ENCODE data around the gene AMZ2. TPM values are rescaled to one million over a fixed set of nuclear protein-coding genes. Genes with fewer than 3 reads are reported as not detected.

Gene AMZ2
- total and polyA plus RNA-seq, 4 donors, result 11.6 to 19.6 (median 17.3) TPM

DNA sequence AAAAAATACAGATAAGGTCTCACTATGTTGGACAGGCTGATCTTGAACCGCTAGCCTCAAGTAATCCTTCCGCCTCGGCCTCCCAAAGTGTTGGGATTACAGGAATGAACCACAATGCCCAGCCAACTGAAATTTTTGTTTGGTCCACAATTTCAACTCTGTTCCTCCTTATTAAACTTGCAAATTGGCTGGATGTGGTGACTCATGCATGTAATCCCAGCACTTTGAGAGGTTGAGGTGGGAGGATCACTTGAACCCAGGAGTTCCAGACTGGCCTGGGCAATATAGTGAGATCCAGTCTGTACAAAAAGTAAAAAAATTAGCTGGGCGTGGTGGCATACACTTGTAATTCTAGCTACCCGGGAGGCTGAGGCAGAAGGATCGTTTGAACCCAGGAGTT lies 56.9 kb downstream of the AMZ2 start:
- WGBS, result 96% methylated on average over 6 of the region's 6 CpGs
- Histone ChIP-seq H3K27me3 (ENCODE audit: control insufficient read depth in 4 of 4, insufficient read depth in 4 of 4, low read length in 3 of 4) (no peaks in the 10 kb centered on the region), H3K27ac (ENCODE audit: low read depth in 1 of 2, low read length in 2 of 2) (no peak overlapping the region), H3K36me3 (ENCODE audit: control insufficient read depth in 4 of 4, insufficient read depth in 3 of 4, low read depth in 1 of 4, low read length in 3 of 4) (no peaks in the 10 kb centered on the region), H3K9ac (ENCODE audit: low read depth in 1 of 2, low read length in 2 of 2) (no peak overlapping the region), H3K4me3 (ENCODE audit: low read depth in 1 of 3, low read length in 3 of 3) (no peak overlapping the region), H3K9me3 (ENCODE audit: control insufficient read depth in 4 of 4, low read length in 3 of 4) (no peaks in the 10 kb centered on the region), H3K4me1 (ENCODE audit: control insufficient read depth in 4 of 4, insufficient read depth in 4 of 4, low read length in 3 of 4) (no peaks in the 10 kb centered on the region)
- no peak for DNase-seq (ENCODE audit: low spot score)
- TF ChIP-seq, protein P1, sequence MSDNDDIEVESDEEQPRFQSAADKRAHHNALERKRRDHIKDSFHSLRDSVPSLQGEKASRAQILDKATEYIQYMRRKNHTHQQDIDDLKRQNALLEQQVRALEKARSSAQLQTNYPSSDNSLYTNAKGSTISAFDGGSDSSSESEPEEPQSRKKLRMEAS (IDR thresholded peaks at IDR 0.05), result no peak
- TF ChIP-seq RXRA (IDR thresholded peaks at IDR 0.05) (no peak), EGR1 (IDR thresholded peaks at IDR 0.05; ENCODE audit: low read depth in 2 of 2) (no peak), TAF1 (conservative IDR thresholded peaks at IDR 0.05) (no peak), YY1 (IDR thresholded peaks at IDR 0.05) (no peak), GABPA (IDR thresholded peaks at IDR 0.05 in 1 of 2, conservative IDR thresholded peaks at IDR 0.05 in 1 of 2) (no peak), FOXA1 (IDR thresholded peaks at IDR 0.05) (no peak), HNF4A (conservative IDR thresholded peaks at IDR 0.05) (no peak), RAD21 (IDR thresholded peaks at IDR 0.05) (no peak), SP1 (IDR thresholded peaks at IDR 0.05) (no peak), HNF4G (IDR thresholded peaks at IDR 0.05) (no peak), NR2F2 (IDR thresholded peaks at IDR 0.05) (no peak), JUND (IDR thresholded peaks at IDR 0.05) (no peak), FOXA2 (IDR thresholded peaks at IDR 0.05) (no peak)
- TF ChIP-seq, protein P2, sequence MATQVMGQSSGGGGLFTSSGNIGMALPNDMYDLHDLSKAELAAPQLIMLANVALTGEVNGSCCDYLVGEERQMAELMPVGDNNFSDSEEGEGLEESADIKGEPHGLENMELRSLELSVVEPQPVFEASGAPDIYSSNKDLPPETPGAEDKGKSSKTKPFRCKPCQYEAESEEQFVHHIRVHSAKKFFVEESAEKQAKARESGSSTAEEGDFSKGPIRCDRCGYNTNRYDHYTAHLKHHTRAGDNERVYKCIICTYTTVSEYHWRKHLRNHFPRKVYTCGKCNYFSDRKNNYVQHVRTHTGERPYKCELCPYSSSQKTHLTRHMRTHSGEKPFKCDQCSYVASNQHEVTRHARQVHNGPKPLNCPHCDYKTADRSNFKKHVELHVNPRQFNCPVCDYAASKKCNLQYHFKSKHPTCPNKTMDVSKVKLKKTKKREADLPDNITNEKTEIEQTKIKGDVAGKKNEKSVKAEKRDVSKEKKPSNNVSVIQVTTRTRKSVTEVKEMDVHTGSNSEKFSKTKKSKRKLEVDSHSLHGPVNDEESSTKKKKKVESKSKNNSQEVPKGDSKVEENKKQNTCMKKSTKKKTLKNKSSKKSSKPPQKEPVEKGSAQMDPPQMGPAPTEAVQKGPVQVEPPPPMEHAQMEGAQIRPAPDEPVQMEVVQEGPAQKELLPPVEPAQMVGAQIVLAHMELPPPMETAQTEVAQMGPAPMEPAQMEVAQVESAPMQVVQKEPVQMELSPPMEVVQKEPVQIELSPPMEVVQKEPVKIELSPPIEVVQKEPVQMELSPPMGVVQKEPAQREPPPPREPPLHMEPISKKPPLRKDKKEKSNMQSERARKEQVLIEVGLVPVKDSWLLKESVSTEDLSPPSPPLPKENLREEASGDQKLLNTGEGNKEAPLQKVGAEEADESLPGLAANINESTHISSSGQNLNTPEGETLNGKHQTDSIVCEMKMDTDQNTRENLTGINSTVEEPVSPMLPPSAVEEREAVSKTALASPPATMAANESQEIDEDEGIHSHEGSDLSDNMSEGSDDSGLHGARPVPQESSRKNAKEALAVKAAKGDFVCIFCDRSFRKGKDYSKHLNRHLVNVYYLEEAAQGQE (IDR thresholded peaks at IDR 0.05), result no peak
- TF ChIP-seq, protein P3, sequence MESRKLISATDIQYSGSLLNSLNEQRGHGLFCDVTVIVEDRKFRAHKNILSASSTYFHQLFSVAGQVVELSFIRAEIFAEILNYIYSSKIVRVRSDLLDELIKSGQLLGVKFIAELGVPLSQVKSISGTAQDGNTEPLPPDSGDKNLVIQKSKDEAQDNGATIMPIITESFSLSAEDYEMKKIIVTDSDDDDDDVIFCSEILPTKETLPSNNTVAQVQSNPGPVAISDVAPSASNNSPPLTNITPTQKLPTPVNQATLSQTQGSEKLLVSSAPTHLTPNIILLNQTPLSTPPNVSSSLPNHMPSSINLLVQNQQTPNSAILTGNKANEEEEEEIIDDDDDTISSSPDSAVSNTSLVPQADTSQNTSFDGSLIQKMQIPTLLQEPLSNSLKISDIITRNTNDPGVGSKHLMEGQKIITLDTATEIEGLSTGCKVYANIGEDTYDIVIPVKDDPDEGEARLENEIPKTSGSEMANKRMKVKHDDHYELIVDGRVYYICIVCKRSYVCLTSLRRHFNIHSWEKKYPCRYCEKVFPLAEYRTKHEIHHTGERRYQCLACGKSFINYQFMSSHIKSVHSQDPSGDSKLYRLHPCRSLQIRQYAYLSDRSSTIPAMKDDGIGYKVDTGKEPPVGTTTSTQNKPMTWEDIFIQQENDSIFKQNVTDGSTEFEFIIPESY (IDR thresholded peaks at IDR 0.05), result no peak
- TF ChIP-seq, protein P4, sequence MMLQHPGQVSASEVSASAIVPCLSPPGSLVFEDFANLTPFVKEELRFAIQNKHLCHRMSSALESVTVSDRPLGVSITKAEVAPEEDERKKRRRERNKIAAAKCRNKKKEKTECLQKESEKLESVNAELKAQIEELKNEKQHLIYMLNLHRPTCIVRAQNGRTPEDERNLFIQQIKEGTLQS (IDR thresholded peaks at IDR 0.05), result no peak

DNA sequence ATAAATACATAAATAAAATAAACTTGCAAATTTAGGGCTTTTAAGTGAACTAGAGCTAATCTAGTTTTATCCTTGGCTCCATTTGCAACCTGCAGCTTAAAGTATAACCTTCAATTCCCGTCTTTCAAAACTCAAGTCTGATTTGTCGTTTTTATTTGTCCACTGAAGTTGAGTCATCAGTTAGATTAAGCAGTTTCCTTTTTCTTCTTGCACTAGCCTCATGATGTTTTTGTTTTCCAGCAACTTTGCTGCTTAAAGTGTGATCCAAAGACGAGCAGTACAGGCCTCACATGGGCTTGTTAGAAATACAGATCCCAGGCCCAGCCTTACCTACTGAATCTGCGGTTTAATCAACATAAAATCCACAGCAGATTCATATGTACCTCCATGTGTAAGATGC lies 57.3 kb downstream of the AMZ2 start:
- H3K9me3 ChIP-seq (ENCODE audit: control insufficient read depth in 4 of 4, low read length in 3 of 4), result no peaks in the 10 kb centered on the region
- 50% methylated on average over 4 of the region's 4 CpGs for WGBS
- no peak overlapping the region for H3K9ac ChIP-seq (ENCODE audit: low read depth in 1 of 2, low read length in 2 of 2)
- no peaks in the 10 kb centered on the region for H3K27me3 ChIP-seq (ENCODE audit: control insufficient read depth in 4 of 4, insufficient read depth in 4 of 4, low read length in 3 of 4)
- H3K4me3 ChIP-seq (ENCODE audit: low read depth in 1 of 3, low read length in 3 of 3), result no peak overlapping the region
- TF ChIP-seq YY1 (IDR thresholded peaks at IDR 0.05) (no peak), JUND (IDR thresholded peaks at IDR 0.05) (peak in 1 of 2 donors; percentile 36), RXRA (IDR thresholded peaks at IDR 0.05) (peak in 1 of 2 donors; percentile 17), GABPA (IDR thresholded peaks at IDR 0.05 in 1 of 2, conservative IDR thresholded peaks at IDR 0.05 in 1 of 2) (no peak)
- TF ChIP-seq, protein P5, sequence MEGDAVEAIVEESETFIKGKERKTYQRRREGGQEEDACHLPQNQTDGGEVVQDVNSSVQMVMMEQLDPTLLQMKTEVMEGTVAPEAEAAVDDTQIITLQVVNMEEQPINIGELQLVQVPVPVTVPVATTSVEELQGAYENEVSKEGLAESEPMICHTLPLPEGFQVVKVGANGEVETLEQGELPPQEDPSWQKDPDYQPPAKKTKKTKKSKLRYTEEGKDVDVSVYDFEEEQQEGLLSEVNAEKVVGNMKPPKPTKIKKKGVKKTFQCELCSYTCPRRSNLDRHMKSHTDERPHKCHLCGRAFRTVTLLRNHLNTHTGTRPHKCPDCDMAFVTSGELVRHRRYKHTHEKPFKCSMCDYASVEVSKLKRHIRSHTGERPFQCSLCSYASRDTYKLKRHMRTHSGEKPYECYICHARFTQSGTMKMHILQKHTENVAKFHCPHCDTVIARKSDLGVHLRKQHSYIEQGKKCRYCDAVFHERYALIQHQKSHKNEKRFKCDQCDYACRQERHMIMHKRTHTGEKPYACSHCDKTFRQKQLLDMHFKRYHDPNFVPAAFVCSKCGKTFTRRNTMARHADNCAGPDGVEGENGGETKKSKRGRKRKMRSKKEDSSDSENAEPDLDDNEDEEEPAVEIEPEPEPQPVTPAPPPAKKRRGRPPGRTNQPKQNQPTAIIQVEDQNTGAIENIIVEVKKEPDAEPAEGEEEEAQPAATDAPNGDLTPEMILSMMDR (IDR thresholded peaks at IDR 0.05; ENCODE audit: low read depth, low read length, missing input control), result no peak
- TF ChIP-seq, protein P2 (IDR thresholded peaks at IDR 0.05), result no peak
- TF ChIP-seq, protein P4 (IDR thresholded peaks at IDR 0.05), result peak; percentile 14
- DNase-seq (ENCODE audit: low spot score), result no peak
- H3K27ac ChIP-seq (ENCODE audit: low read depth in 1 of 2, low read length in 2 of 2), result peak overlapping the region in 1 of 2 donors; percentile 21
- no peaks in the 10 kb centered on the region for H3K36me3 ChIP-seq (ENCODE audit: control insufficient read depth in 4 of 4, insufficient read depth in 3 of 4, low read depth in 1 of 4, low read length in 3 of 4)
- H3K4me1 ChIP-seq (ENCODE audit: control insufficient read depth in 4 of 4, insufficient read depth in 4 of 4, low read length in 3 of 4), result no peaks in the 10 kb centered on the region
